Measurements from ENCODE around the gene CHRM4. TPM values are rescaled to one million over a fixed set of nuclear protein-coding genes. Genes with fewer than 3 reads are reported as not detected.
"Not testable (repeated sequence)": the region's sequence is repeated elsewhere in the genome, so short reads cannot be mapped to it uniquely, and the experiment has no call there.

Gene CHRM4
- total and polyA plus RNA-seq, 2 experiments from 2014 or later, result 0.30 TPM; not detected in 1

- WGBS (ENCODE audit: low lambda C conversion rate, missing lambda C conversion rate), result 3% methylated on average over 20 of the region's 45 CpGs
- peak overlapping the region; percentile 99 for H3K27ac ChIP-seq
- no peaks in the 10 kb centered on the region for H3K36me3 ChIP-seq (replicated peaks; ENCODE audit: insufficient read depth, low read depth)
- H2AFZ ChIP-seq, result peak overlapping the region; percentile 88
- H3K79me2 ChIP-seq, result peaks cover 14% of the 10 kb centered on the region
- H3K9me2 ChIP-seq (replicated peaks; ENCODE audit: insufficient read depth), result no peaks in the 10 kb centered on the region
- no peaks in the 10 kb centered on the region for H3K27me3 ChIP-seq
- peaks cover 8% of the 10 kb centered on the region for H4K20me1 ChIP-seq (ENCODE audit: insufficient read depth, poor library complexity, severe bottlenecking)
- H3K4me3 ChIP-seq, result peak overlapping the region; percentile 70
- H3K4me1 ChIP-seq (ENCODE audit: insufficient read depth), result peaks cover 27% of the 10 kb centered on the region
- no peak for TF ChIP-seq EZH2 (IDR thresholded peaks at IDR 0.05; ENCODE audit: borderline replicate concordance)
- TF ChIP-seq CTCF (IDR thresholded peaks at IDR 0.05; ENCODE audit: poor library complexity), result no peak
- no peak for TF ChIP-seq EZH2phosphoT487 (IDR thresholded peaks at IDR 0.05; ENCODE audit: low read depth, severe bottlenecking, unreplicated experiment)
- DNase-seq (ENCODE audit: low spot score), result peak; percentile 79
- peak overlapping the region; percentile 96 for H3K4me2 ChIP-seq
- no peaks in the 10 kb centered on the region for H3K9me3 ChIP-seq (ENCODE audit: low read depth)
Measured at GRCh38 chr11:46380340-46381047, 11.1 kb downstream of the CHRM4 start.

GRCh38 chr11:46379482-46380293, 11.9 kb downstream of the CHRM4 start:
- H3K4me3 ChIP-seq; H3K9me3 ChIP-seq (ENCODE audit: low read depth); H3K9me2 ChIP-seq (replicated peaks; ENCODE audit: insufficient read depth); H4K20me1 ChIP-seq (ENCODE audit: insufficient read depth, poor library complexity, severe bottlenecking); H3K27me3 ChIP-seq; H3K36me3 ChIP-seq (replicated peaks; ENCODE audit: insufficient read depth, low read depth); H2AFZ ChIP-seq: not testable (repeated sequence)
- Histone ChIP-seq H3K4me2 (peak overlapping the region; percentile 96), H3K27ac (peak overlapping the region; percentile 99), H3K79me2 (peaks cover 14% of the 10 kb centered on the region), H3K4me1 (ENCODE audit: insufficient read depth) (peaks cover 27% of the 10 kb centered on the region)
- WGBS (ENCODE audit: low lambda C conversion rate, missing lambda C conversion rate), result 19% methylated on average over 30 of the region's 36 CpGs
- peak; percentile 77 for DNase-seq (ENCODE audit: low spot score)

GRCh38 chr11:46378811-46379481, 12.6 kb downstream of the CHRM4 start:
- Histone ChIP-seq H3K79me2 (peaks cover 14% of the 10 kb centered on the region), H3K4me1 (ENCODE audit: insufficient read depth) (peaks cover 27% of the 10 kb centered on the region), H3K36me3 (replicated peaks; ENCODE audit: insufficient read depth, low read depth) (no peaks in the 10 kb centered on the region), H3K4me3 (no peak overlapping the region), H3K9me3 (ENCODE audit: low read depth) (no peaks in the 10 kb centered on the region), H3K27ac (peak overlapping the region; percentile 99), H3K27me3 (no peaks in the 10 kb centered on the region), H3K4me2 (peak overlapping the region; percentile 96), H4K20me1 (ENCODE audit: insufficient read depth, poor library complexity, severe bottlenecking) (peaks cover 8% of the 10 kb centered on the region), H2AFZ (no peak overlapping the region), H3K9me2 (replicated peaks; ENCODE audit: insufficient read depth) (no peaks in the 10 kb centered on the region)
- no peak for TF ChIP-seq EZH2phosphoT487 (IDR thresholded peaks at IDR 0.05; ENCODE audit: low read depth, severe bottlenecking, unreplicated experiment)
- no peak for DNase-seq (ENCODE audit: low spot score)
- 85% methylated on average over 20 of the region's 20 CpGs for WGBS (ENCODE audit: low lambda C conversion rate, missing lambda C conversion rate)

GRCh38 chr11:46378296-46378695, 13.3 kb downstream of the CHRM4 start:
- TF ChIP-seq CTCF (IDR thresholded peaks at IDR 0.05; ENCODE audit: poor library complexity) (no peak), EZH2 (IDR thresholded peaks at IDR 0.05; ENCODE audit: borderline replicate concordance) (no peak), EZH2phosphoT487 (IDR thresholded peaks at IDR 0.05; ENCODE audit: low read depth, severe bottlenecking, unreplicated experiment) (no peak)
- Histone ChIP-seq H3K4me1 (ENCODE audit: insufficient read depth) (peaks cover 27% of the 10 kb centered on the region), H3K79me2 (peaks cover 13% of the 10 kb centered on the region), H3K9me2 (replicated peaks; ENCODE audit: insufficient read depth) (no peaks in the 10 kb centered on the region), H3K4me2 (no peak overlapping the region), H3K36me3 (replicated peaks; ENCODE audit: insufficient read depth, low read depth) (no peaks in the 10 kb centered on the region), H3K9me3 (ENCODE audit: low read depth) (no peaks in the 10 kb centered on the region), H2AFZ (no peak overlapping the region), H3K27ac (no peak overlapping the region), H3K27me3 (no peaks in the 10 kb centered on the region), H4K20me1 (ENCODE audit: insufficient read depth, poor library complexity, severe bottlenecking) (peaks cover 4% of the 10 kb centered on the region), H3K4me3 (no peak overlapping the region)
- DNase-seq (ENCODE audit: low spot score), result no peak
- 81% methylated on average over 10 of the region's 10 CpGs for WGBS (ENCODE audit: low lambda C conversion rate, missing lambda C conversion rate)

Measured in hepatocyte (in vitro differentiated cells).